SH-SY5Y (cell line): ENCODE measurements around the gene NDUFA8.

Source experiments
- GATA2 ChIP-seq: IDR thresholded peaks from 2 replicates; pipeline ENCODE4 v1.6.1; 2011; ENCODE audit warnings: mild to moderate bottlenecking, low read depth, low read length
- GATA3 ChIP-seq: IDR thresholded peaks from 2 replicates; pipeline ENCODE4 v1.6.1; 2011; ENCODE audit warnings: low read depth, mild to moderate bottlenecking, low read length, moderate library complexity

DNA sequence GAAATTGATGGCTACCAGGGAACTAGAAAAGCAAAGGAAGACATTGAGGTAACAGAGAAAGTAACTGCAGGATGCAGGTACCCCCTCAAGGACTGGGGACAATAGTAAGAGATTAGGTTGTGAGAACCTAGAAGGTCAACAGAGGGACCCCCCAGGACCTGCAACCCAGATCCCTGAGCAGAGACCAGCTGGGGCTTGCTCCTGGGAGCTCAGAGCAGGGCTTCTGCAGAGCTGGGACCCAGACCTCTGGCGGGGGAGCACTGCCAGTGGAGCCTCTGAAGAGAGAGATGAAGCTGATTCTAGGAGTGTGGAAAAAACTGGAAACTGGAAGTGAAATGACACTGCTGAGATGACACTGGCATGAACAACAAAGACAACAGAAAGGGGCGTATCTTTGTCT is 17.3 kb upstream of the NDUFA8 start:
- TF ChIP-seq GATA3 (no peak), GATA2 (no peak)
